Left cardiac atrium (tissue), 4 donors: ENCODE measurements around the gene DGKZ. TPM values are rescaled to one million over a fixed set of nuclear protein-coding genes. Genes with fewer than 3 reads are reported as not detected.
"Not testable (repeated sequence)": the region's sequence is repeated elsewhere in the genome, so short reads cannot be mapped to it uniquely, and the experiment has no call there.

Source experiments
- ATAC-seq, 2 donors: fragments of 200-7000 bp; cut with Tn5 transposase; one replicate each; pipeline ENCODE4 v1.9.1; 2020; ENCODE audit warnings: mild to moderate bottlenecking in 2 of 2, moderate library complexity in 2 of 2
- DNase-seq: peaks from one replicate; pipeline ENCODE4 v3.0.0-alpha.2; 2020
- intact Hi-C, 2 donors: fragments of 100-400 bp; cut with DNase I; formaldehyde crosslinking; loops; one replicate each; pipeline versions ENCODE4 v1.14.1 to v1.15.1; 2022 to 2023
- total RNA-seq, 2 donors: library from RNA; stranded (reverse); fragmentation: NEBNext Ultra II Directional; extraction: Animal tissue kit (Norgen Biotek cat#: 25700); gene quantifications; one replicate each; pipeline ENCODE4 v1.2.1, GENCODE V29; 2021
- donor health status: DM: no; HTN: yes; CAD: no.
- donor health status: DM: no; HTN: yes; CAD: no; lungs with severe emphysema.
- donor health status: DM: yes; HTN: yes; CAD: no.
- donor health status: Dilated cardiomyopathy.

The DGKZ gene
- total RNA-seq, 2 donors from 2014 or later: 80.2 to 91.8 TPM

DNA sequence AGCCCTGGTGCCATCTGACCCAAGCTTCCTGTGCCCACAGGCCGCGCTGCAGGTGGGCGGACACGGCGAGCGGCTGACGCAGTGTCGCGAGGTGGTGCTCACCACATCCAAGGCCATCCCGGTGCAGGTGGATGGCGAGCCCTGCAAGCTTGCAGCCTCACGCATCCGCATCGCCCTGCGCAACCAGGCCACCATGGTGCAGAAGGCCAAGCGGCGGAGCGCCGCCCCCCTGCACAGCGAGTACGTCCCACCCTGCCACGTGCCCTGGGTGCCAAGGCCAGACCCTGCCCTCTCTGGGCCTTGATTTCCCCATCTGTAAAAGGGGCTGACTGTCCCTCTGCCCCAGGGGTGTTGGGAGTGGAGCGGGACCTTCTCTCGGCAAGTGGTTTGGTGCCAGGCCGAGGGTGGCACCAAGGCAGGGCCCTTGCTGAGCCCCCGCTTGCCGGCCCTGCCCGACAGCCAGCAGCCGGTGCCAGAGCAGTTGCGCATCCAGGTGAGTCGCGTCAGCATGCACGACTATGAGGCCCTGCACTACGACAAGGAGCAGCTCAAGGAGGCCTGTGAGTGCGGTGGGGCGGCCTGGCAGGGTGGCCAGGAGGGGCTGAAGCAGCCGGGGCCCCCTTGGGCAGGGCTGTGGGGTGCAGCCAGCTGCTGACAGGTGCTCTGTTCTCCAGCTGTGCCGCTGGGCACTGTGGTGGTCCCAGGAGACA lies 28.3 kb downstream of the DGKZ start:
- DNase-seq (no peak), ATAC-seq (no peak)
- intact Hi-C loops: no loop called here

GRCh38 chr11:46376258-46377050 lies 29.2 kb downstream of the DGKZ start:
- intact Hi-C loops: no loop called here
- ATAC-seq (no peak), DNase-seq (no peak)

GRCh38 chr11:46377290-46377689 lies 30.0 kb downstream of the DGKZ start:
- no peak for ATAC-seq
- DNase-seq: no peak

DNA sequence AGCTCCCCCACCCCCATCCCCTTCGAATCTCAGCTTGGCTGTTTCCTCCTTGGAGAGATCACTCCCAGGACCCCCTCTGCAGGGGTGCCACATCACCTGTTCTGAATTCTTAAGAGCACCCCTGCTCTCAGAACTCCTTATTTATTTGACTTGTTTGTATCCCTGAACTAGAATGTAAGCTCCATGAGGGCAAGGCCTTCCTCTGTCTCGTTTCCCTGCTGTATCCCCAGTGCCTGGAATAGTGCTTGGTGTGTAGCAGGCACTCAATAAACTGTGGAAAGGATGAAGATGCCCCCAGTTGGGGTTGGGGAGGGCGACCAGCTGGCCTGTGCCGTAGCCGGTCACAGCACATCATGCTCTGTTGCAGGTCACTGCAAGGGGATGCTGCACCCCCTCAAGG lies 30.6 kb downstream of the DGKZ start:
- intact Hi-C loops: no loop called here
- no peak for ATAC-seq

More at GRCh38 chr11:46377290-46377689, 30.0 kb downstream of the DGKZ start:
- intact Hi-C loops: no loop called here

DNA sequence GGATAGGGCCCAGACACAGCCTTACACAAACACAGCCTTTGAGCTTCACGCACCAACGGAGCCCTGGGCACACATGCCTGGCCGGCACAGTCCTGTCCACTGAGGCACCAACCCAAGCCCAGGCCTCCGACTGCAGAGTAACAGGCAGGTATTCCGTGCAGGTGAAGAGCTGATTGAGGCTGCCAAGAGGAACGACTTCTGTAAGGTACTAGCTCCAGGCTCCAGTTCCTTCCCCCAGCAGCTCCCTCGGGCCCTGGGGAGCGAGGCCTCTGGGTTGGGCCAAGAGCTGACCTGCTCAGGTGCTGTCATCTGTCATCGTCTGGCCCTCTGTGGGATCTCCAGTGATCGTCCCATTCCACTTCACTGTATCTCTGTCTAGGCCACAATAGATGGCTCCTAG lies 31.0 kb downstream of the DGKZ start:
- no peak for ATAC-seq
- intact Hi-C loops: no loop called here

More for the DNA sequence above, 30.6 kb downstream of the DGKZ start:
- DNase-seq: no peak

DNA sequence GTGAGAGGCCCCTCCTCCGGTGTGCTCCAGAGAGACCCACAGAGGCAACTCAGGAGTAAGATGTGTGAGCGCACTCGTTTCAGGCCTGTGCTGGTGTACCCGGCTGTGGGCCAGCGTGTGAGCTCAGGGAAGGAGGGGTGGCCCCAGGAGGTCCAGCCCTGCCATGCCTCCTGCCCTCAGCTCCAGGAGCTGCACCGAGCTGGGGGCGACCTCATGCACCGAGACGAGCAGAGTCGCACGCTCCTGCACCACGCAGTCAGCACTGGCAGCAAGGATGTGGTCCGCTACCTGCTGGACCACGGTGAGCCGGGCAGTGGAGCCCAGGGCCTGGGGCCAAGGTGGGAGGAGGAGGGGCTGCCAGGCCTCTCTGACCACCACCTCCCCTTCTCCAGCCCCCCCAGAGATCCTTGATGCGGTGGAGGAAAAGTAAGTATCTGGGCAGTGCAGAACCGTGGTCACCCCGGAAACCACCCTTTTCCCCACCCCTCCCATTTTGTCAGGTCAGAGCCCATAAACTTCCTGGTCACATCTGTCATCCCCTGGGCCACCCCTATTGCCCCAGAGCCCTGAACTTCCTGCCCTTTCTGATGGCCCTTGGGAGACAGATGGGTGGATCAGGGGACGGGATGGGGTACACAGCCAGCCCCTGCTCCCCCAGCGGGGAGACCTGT lies 31.7 kb downstream of the DGKZ start:
- ATAC-seq (no peak), DNase-seq (no peak)
- intact Hi-C loops: no loop called here

More for the DNA sequence above, 31.0 kb downstream of the DGKZ start:
- DNase-seq: no peak

GRCh38 chr11:46379482-46380293 lies 32.4 kb downstream of the DGKZ start:
- ATAC-seq: peak in 1 of 2 donors; percentile 10
- intact Hi-C loops: loop anchor here in 1 of 2 donors (10.0 kb wide), 1 partner anchor 245 kb away; no protein-coding TSS in a partner anchor
- not testable (repeated sequence) for DNase-seq

GRCh38 chr11:46380340-46381047 lies 33.2 kb downstream of the DGKZ start:
- intact Hi-C loops: loop anchor here in 1 of 2 donors (10.0 kb wide), 1 partner anchor 244 kb away; no protein-coding TSS in a partner anchor
- peak; percentile 77 for DNase-seq
- peak; percentile 50 to 65 for ATAC-seq

- intact Hi-C loops: loop anchor here in 1 of 2 donors (10.0 kb wide), 1 partner anchor 244 kb away; no protein-coding TSS in a partner anchor
- ATAC-seq (peak; percentile 12 to 29), DNase-seq (no peak)
Observed at GRCh38 chr11:46381048-46381818, 34.0 kb downstream of the DGKZ start, which contains the start of gene MDK. Gene MDK, plus strand, starts transcription at chr11:46381669. Its CDS starts 389 bp downstream, at chr11:46382058.

DNA sequence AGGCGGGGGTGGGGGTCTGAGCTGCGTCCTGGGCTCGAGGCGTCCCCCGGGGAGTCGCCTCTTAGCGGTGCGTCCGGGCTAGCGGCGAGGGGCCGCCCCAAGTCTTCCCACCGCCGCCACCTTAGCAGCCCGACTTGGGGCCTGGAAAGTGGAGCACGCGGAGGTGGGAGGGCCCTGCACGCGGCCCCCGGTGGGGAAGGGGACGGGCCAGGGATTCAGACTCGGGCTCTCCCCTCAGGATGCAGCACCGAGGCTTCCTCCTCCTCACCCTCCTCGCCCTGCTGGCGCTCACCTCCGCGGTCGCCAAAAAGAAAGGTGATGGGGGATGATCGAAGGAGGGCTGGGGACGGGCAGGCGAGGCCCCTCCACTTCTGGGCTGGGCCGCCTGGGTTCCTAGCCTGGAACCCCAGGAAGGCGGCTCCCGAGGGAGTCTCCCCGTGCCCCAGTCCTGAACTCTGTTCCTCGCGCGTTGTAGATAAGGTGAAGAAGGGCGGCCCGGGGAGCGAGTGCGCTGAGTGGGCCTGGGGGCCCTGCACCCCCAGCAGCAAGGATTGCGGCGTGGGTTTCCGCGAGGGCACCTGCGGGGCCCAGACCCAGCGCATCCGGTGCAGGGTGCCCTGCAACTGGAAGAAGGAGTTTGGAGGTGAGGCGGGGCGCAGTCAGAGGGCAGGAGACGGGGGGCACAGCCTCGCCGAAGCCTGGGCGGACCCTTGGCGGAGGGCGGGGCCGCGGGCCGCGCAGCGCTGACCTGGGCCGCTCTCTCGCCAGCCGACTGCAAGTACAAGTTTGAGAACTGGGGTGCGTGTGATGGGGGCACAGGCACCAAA lies 34.8 kb downstream of the DGKZ start:
- ATAC-seq (peak in 1 of 2 donors; percentile 6), DNase-seq (no peak)
- intact Hi-C loops: loop anchor here in 1 of 2 donors (10.0 kb wide), 1 partner anchor 243 kb away; no protein-coding TSS in a partner anchor

DNA sequence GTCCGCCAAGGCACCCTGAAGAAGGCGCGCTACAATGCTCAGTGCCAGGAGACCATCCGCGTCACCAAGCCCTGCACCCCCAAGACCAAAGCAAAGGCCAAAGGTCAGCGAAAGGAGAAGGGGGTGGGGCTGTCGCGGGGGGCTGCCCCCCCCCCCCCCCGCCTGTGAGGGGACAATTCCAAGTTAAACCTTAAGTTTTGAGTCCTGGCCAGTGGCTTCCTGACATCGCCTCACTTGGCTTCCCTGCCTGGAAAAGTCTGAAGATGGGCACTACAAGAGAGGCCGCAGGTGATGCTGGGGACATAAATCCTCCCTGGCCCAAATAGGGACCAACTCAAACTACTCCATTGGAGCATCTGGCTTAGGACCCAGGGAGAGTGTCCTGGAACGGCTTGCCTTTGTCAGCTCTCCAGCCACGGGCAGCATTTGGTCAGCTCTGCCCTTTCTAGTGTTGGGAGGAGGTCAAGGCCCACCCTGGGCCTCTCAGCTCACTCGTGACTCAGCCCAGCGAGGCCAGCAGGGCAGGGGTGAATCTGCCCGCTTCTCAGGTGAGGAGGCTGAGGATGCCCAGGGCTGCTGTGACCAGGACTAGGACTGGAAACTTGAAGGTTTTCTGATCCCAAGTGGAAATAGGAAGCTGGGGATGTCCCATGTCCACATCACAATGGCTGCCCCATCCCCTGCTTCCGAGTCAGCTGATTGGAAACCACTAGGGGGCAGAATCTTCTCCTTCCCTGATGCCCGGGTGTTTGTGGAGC lies 35.6 kb downstream of the DGKZ start:
- intact Hi-C loops: loop anchor here in 1 of 2 donors (10.0 kb wide), 1 partner anchor 242 kb away; no protein-coding TSS in a partner anchor
- no peak for DNase-seq
- no peak for ATAC-seq

GRCh38 chr11:46383404-46383758 lies 36.1 kb downstream of the DGKZ start:
- ATAC-seq: no peak
- DNase-seq: no peak
- intact Hi-C loops: loop anchor here in 1 of 2 donors (10.0 kb wide), 1 partner anchor 241 kb away; no protein-coding TSS in a partner anchor

- ATAC-seq (no peak), DNase-seq (no peak)
- intact Hi-C loops: loop anchor here in 1 of 2 donors (10.0 kb wide), 1 partner anchor 241 kb away; no protein-coding TSS in a partner anchor
Observed at GRCh38 chr11:46383974-46384701, 36.9 kb downstream of the DGKZ start.

DNA sequence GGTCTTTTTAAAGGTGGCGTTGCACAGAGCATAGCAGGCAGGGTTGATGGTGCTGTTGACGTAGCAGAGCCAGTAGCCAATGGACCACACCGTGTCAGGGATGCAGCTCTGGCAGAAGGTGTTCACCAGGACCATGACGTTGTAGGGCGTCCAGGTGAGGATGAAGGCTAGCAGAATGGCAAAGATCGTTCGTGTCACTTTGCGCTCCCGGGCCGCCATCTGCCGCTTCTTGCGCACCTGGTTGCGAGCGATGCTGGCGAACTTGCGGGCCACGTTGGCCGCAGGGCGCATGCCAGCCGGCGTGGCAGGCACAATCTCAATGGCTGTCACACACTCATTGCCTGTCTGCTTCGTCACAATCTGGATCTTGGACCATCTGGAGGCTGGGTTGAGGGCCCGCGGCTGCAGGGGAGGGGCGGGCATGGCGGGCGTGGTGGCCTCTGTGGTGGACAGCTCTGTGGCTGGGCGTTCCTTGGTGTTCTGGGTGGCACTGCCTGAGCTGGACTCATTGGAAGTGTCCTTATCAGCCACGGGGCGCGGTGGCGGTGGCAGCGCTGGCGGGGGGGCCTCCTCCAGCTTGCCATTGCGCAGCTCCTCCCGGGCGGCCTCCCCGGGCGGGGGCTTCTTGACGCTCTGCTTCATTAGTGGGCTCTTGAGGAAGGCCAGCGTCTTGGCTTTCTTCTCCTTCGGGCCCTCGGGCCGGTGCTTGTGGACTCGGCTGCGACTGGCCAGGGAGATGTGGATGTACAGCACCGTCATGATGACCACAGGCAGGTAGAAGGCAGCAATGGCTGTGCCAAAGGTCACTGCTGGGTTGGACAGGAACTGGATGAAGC lies 38.1 kb downstream of the DGKZ start:
- intact Hi-C loops: loop anchor here (5.0 to 10.0 kb wide), 2 partner anchors 152 to 239 kb away; no protein-coding TSS in a partner anchor
- ATAC-seq (no peak), DNase-seq (no peak)
